Measurements from ENCODE around the gene OBP2B.

DNA sequence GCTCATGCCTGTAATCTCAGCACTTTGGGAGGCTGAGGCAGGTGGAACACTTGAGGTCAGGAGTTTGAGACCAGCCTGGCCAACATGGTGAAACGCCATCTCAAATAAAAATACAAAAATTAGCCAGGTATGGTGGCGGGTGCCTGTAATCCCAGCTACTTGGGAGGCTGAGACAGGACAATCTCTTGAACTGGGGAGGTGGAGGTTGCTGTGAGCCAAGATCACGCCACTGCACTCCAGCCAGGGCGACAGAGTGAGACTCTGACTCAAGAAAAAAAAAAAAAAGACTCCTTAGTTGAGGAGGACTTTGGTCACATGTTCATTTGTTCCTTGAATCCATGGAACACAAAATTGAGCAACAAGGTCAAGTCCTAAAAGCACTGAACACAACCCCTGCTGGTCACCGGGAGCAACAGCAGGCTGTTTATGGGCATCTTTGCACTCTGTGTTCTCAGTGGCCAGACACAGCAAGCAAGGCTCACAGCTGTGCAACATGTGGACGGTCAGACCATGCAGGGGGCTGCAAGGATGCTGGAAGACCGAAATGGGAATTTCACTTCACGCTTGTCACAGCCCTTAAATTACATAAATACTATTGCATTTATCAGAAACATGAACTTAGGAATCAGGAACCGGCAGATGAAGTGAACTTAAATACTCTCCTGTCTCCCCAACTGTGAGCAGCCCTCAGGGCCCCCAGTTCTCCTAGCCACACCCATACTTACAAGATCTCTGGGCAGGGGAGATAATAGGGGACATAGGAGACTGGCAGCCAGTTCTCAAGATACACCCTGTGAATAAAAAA is 48.1 kb downstream of the OBP2B start:
- TF ChIP-seq, protein P1, sequence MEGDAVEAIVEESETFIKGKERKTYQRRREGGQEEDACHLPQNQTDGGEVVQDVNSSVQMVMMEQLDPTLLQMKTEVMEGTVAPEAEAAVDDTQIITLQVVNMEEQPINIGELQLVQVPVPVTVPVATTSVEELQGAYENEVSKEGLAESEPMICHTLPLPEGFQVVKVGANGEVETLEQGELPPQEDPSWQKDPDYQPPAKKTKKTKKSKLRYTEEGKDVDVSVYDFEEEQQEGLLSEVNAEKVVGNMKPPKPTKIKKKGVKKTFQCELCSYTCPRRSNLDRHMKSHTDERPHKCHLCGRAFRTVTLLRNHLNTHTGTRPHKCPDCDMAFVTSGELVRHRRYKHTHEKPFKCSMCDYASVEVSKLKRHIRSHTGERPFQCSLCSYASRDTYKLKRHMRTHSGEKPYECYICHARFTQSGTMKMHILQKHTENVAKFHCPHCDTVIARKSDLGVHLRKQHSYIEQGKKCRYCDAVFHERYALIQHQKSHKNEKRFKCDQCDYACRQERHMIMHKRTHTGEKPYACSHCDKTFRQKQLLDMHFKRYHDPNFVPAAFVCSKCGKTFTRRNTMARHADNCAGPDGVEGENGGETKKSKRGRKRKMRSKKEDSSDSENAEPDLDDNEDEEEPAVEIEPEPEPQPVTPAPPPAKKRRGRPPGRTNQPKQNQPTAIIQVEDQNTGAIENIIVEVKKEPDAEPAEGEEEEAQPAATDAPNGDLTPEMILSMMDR (IDR thresholded peaks at IDR 0.05), result peak; percentile 57 to 83 (median 70)
- TF ChIP-seq POLR2A (IDR thresholded peaks at IDR 0.05), result no peak

Data from heart left ventricle (tissue), 13 donors.